ENCODE results near the gene RAET1G. TPM values are rescaled to one million over a fixed set of nuclear protein-coding genes. Genes with fewer than 3 reads are reported as not detected.

The RAET1G gene
- total and polyA plus RNA-seq, 9 of the 15 experiments (the other 6 are each of a cell fraction or from before 2014, with no cell fraction given) = 0.11 TPM; not detected in 8

DNA sequence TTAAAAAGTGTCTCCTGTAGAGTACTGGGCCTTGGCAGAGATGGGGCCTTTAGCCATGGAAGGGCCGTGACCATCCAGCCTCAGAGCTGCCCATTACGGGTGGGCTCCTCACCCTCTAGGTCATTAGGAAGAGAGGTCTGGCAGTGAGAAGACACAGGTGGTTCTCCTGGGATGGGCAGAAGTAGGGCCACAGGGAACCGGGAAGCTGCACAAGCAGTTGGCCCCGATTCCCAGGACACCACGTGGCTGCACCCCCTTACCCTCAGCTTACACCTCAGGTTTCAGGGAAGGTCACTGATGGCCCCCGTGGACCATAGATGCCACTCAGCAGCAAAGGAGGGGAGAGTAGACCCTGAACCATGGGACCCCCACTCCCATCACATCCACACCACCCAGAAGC lies 1.6 kb downstream of the RAET1G start:
- POLR2A ChIA-PET = interaction anchor here (1.1 kb wide), 1 partner anchor 100 kb away, joined by 3 read pairs; no protein-coding TSS in a partner anchor
- no peaks in the 10 kb centered on the region for H3K79me2 ChIP-seq (ENCODE audit: control insufficient read depth, insufficient read depth, low read length)
- no peak overlapping the region for H3K4me2 ChIP-seq (ENCODE audit: insufficient read depth, low read length)
- intact Hi-C loops (cut with micrococcal nuclease) = no loop called here
- FAIRE-seq = no peak
- TF ChIP-seq ELF4 (CRISPR knock-in tag; IDR thresholded peaks at IDR 0.05) (no peak), SRSF1 (IDR thresholded peaks at IDR 0.05; ENCODE audit: low read depth, low read length) (no peak), U2AF2 (optimal IDR thresholded peaks at IDR 0.05; ENCODE audit: low read depth, low read length) (no peak), ILK (tag; IDR thresholded peaks at IDR 0.05; ENCODE audit: borderline replicate concordance, low read depth) (no peak), SAP30 (IDR thresholded peaks at IDR 0.05; ENCODE audit: borderline replicate concordance, insufficient read depth, low read depth, low read length, poor library complexity, severe bottlenecking) (no peak), CCAR2 (IDR thresholded peaks at IDR 0.05; ENCODE audit: low read depth, low read length) (no peak), PCBP1 (IDR thresholded peaks at IDR 0.05; ENCODE audit: low read depth, low read length, poor library complexity, severe bottlenecking) (no peak), FOSL1 (tag; conservative IDR thresholded peaks at IDR 0.05) (no peak), RFX7 (CRISPR knock-in tag; IDR thresholded peaks at IDR 0.05) (no peak), ZNF263 (CRISPR knock-in tag; IDR thresholded peaks at IDR 0.05; ENCODE audit: borderline replicate concordance) (no peak), HNRNPK (IDR thresholded peaks at IDR 0.05; ENCODE audit: low read depth, low read length, poor library complexity, severe bottlenecking) (no peak), CC2D1A (IDR thresholded peaks at IDR 0.05) (no peak), SIN3B (IDR thresholded peaks at IDR 0.05; ENCODE audit: low read depth) (no peak), TGIF2 (CRISPR knock-in tag; IDR thresholded peaks at IDR 0.05) (no peak), BRD9 (IDR thresholded peaks at IDR 0.05; ENCODE audit: low read depth, partially characterized antibody) (no peak)
- TF ChIP-seq, protein P1, sequence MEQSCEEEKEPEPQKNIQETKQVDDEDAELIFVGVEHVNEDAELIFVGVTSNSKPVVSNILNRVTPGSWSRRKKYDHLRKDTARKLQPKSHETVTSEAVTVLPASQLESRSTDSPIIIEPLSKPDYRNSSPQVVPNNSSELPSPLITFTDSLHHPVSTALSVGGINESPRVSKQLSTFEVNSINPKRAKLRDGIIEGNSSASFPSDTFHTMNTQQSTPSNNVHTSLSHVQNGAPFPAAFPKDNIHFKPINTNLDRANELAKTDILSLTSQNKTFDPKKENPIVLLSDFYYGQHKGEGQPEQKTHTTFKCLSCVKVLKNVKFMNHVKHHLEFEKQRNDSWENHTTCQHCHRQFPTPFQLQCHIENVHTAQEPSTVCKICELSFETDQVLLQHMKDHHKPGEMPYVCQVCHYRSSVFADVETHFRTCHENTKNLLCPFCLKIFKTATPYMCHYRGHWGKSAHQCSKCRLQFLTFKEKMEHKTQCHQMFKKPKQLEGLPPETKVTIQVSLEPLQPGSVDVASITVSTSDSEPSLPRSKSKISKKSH (CRISPR knock-in tag; IDR thresholded peaks at IDR 0.05) = no peak
- TF ChIP-seq, protein P2, sequence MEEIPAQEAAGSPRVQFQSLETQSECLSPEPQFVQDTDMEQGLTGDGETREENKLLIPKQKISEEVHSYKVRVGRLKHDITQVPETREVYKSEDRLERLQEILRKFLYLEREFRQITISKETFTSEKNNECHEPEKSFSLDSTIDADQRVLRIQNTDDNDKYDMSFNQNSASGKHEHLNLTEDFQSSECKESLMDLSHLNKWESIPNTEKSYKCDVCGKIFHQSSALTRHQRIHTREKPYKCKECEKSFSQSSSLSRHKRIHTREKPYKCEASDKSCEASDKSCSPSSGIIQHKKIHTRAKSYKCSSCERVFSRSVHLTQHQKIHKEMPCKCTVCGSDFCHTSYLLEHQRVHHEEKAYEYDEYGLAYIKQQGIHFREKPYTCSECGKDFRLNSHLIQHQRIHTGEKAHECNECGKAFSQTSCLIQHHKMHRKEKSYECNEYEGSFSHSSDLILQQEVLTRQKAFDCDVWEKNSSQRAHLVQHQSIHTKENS (CRISPR knock-in tag; IDR thresholded peaks at IDR 0.05) = no peak
- TF ChIP-seq, protein P3, sequence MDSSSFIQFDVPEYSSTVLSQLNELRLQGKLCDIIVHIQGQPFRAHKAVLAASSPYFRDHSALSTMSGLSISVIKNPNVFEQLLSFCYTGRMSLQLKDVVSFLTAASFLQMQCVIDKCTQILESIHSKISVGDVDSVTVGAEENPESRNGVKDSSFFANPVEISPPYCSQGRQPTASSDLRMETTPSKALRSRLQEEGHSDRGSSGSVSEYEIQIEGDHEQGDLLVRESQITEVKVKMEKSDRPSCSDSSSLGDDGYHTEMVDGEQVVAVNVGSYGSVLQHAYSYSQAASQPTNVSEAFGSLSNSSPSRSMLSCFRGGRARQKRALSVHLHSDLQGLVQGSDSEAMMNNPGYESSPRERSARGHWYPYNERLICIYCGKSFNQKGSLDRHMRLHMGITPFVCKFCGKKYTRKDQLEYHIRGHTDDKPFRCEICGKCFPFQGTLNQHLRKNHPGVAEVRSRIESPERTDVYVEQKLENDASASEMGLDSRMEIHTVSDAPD (CRISPR knock-in tag; IDR thresholded peaks at IDR 0.05) = no peak
- H3K27me3 ChIP-seq (ENCODE audit: control insufficient read depth in 2 of 2, insufficient read depth in 2 of 2, low read length in 2 of 2) = peaks cover 13 to 74% of the 10 kb centered on the region in 2 experiments; a peak in 4 of 5 replicates
- no TSS peak for BruUV-seq (replicated peaks)
- no peaks in the 10 kb centered on the region for H3K9me1 ChIP-seq (ENCODE audit: control insufficient read depth, insufficient read depth, low read length)
- 1% methylated on average over 6 of the region's 6 CpGs for WGBS (ENCODE audit: insufficient coverage, low coverage, missing lambda C conversion rate)
- H3K27ac ChIP-seq (ENCODE audit: extremely low read depth, low read depth, low read length) = no peak overlapping the region
- no peak for ATAC-seq
- no peak overlapping the region for H2AFZ ChIP-seq (ENCODE audit: low read depth, low read length)
- no peak overlapping the region for H3K9ac ChIP-seq (ENCODE audit: insufficient read depth in 1 of 2, low read depth in 2 of 2, low read length in 2 of 2)
- H3K9me3 ChIP-seq (replicated peaks; ENCODE audit: control insufficient read depth, insufficient read depth, low read depth, low read length) = no peaks in the 10 kb centered on the region
- peaks cover 4% of the 10 kb centered on the region; the same call in 1 of the 2 replicates for H4K20me1 ChIP-seq (replicated peaks; ENCODE audit: control insufficient read depth, insufficient read depth, low read length)
- H3K4me1 ChIP-seq (replicated peaks in 1 of 2; ENCODE audit: control insufficient read depth in 2 of 2, insufficient read depth in 2 of 2, low read length in 2 of 2) = peaks cover 0 to 26% of the 10 kb centered on the region in 2 experiments; a peak in 3 of 5 replicates
- CTCF ChIA-PET (ENCODE audit: low intra/inter-chr PET ratio) = no interaction called here
- H3K4me3 ChIP-seq = no peak overlapping the region
- H3K36me3 ChIP-seq (ENCODE audit: control insufficient read depth, insufficient read depth, low read length) = no peaks in the 10 kb centered on the region
- in situ Hi-C loops (cut with MboI) = loop anchor here (5.0 to 25.0 kb wide), 3 partner anchors 79 to 884 kb away; no protein-coding TSS in a partner anchor
- no peak for DNase-seq (ENCODE audit: extremely low read depth in 1 of 4, low spot score in 3 of 4)
